LNCAP (cell line): ENCODE data around the gene THY1.

ENCODE experiments used
- CTCF ChIP-seq: fragments of 450-650 bp; IDR thresholded peaks from 2 replicates; pipeline ENCODE4 v1.5.1; 2017; ENCODE audit warnings: mild to moderate bottlenecking

The THY1 gene

GRCh38 chr11:119367661-119368120 is 55.3 kb downstream of the THY1 start:
- TF ChIP-seq CTCF, result no peak
